ENCODE measurements around the gene MED14.

Gene MED14

GRCh38 chrX:40729598-40730584, 5.5 kb downstream of the MED14 start:
- peak; percentile 1 for DNase-seq

DNA sequence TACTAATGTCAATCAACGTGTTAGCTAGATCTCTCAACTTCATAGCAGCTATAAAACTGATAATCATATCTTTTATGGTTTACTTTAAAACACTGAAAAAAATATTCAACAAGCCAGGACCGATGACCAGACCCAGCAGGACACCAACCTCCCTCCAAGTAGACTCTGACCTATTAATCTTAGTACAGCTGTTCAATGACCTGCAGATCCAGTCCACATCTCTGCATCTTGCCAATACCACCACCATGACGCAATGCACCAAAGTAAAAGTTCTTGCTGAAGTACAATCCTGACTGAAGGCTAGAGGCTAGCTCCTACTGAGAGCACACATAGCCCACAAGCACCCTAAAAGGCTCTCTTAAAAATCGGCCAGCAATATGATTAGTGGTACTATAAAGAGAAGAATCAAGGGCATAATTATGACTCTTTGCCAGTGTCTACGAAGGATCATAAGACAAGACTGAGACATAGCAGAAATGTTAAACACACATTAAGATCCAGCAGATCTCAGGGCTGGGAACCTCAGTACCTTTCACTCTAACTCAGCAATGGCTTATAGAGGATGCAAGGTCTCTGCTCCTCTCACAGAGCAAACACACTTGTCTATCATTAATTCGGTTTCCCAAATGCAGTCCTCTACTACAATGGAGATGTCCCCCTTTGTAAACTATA, 7.6 kb downstream of the MED14 start:
- no peak for DNase-seq

DNA sequence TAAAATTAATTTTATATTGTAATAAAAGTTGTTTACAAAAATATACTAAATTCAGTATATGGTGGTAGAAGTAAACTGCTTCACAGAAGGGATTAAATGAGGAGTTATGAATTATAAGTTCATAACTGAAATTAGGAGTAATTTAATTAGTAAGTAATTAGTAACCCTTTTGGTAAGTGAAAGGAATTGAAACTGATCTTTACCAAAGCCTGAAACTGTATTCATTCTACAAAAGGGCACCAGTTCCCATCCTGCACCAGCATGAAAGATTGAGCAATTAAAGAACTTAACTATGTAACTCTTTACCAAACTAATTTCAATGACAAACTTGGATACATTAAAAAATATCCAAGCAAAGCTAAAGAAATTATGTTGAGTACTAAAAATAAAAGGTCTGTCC, 8.2 kb downstream of the MED14 start:
- DNase-seq, result peak; percentile 52

- DNase-seq, result no peak
Measured at GRCh38 chrX:40722930-40723329, 12.4 kb downstream of the MED14 start.

DNA sequence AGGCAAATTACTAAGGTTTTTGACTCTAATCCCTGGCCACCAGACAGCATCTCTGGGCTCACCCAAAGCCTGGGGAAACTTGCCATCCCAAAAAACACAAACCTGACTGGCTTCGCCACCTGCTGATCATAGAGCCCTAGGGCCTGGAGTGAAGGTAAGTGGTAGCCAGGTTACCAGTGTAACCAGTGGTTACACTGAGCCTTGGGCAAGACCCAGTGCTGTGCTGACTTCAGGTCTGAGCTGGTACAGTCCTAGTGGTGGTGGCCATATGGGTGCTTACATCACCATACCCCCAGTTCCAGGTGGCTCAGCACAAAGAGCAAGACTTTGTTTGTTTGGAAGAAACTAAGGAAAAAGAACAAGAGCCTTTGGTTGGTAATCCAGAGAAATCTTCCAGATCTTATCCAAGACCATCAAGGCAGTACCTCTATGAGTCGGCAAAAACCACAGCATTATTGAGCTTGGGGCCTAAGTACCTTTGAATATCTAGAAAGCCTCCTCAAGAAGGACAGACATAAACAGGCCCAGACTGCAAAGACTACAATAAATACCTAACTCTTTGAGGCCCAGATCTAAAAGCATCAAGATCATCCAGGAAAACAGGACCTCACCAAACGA, 13.7 kb downstream of the MED14 start:
- no peak for DNase-seq

DNA sequence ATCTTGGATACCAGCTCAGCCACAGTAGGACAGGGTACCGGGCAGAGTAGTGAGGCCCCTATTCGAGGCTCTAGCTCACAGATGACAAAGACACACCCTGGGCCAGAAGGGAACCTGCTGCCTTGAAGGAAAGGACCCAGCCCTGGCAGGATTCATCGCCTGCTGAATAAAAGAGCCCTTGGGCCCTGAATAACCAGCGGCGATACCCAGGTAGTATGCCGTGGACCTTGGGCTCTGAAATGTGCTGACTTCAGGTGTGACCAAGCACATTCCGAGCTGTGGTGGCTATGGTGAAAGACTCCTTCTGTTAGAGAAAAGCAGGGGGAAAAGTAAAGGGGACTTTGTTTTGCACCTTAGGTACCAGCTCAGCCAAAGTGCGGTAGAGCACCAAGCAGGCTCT, 14.6 kb downstream of the MED14 start:
- DNase-seq, result no peak

DNA sequence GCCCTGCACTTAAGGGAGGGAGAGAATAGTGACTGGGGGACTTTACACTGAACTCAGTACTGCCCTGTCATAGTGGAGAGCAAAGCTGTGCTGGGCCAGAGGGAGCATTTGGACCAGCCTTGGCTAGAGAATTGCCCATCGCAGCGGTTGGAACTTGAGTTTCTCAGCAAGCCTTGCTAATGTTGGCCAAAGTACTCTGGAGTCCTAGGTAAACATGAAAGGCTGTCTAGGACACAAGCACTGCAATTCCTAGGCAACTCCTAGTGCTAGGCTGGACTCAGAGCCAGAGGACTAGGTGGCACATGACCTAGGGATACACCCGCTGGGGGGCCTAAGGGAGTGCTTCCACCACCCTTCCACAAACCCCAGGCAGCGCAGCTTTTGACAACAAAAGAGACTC, 15.0 kb downstream of the MED14 start:
- DNase-seq, result no peak

DNA sequence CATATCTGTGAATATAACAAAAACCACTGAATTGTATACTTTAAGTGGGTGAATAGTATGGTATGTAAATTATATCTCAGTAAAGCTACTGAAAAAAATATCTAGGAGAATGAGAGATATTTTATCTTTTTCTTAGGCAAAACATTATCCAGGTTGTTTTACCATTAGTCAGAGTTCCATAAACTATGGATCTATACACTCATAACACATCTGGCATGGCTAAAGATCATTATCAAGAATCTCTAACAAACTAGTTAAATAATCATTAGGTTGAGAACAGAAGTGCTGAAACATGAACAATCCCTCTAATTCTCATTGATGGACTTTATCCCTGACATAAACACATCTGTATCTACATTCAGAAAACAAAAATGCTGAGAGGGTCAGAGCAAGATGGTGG, 15.6 kb downstream of the MED14 start:
- no peak for DNase-seq

DNA sequence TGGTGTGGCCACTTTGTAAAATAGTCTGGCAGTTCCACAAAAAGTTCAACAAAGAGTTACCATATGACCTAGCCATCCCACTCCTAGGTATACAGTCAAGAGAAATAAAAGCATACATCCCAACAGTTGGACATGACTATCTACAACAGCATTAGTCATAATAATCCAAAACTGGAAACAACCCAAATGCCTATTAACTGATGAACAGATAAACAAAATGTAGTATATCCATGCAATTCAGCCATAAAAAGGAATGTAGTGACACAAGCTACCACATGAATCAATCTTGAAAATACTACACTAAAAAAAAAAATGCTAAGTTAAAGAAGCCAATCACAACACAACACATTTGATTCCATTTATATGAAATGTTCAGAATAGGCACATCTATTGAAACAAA, 16.1 kb downstream of the MED14 start:
- no peak for DNase-seq

GRCh38 chrX:40709395-40709794, 25.9 kb downstream of the MED14 start:
- DNase-seq, result no peak

DNA sequence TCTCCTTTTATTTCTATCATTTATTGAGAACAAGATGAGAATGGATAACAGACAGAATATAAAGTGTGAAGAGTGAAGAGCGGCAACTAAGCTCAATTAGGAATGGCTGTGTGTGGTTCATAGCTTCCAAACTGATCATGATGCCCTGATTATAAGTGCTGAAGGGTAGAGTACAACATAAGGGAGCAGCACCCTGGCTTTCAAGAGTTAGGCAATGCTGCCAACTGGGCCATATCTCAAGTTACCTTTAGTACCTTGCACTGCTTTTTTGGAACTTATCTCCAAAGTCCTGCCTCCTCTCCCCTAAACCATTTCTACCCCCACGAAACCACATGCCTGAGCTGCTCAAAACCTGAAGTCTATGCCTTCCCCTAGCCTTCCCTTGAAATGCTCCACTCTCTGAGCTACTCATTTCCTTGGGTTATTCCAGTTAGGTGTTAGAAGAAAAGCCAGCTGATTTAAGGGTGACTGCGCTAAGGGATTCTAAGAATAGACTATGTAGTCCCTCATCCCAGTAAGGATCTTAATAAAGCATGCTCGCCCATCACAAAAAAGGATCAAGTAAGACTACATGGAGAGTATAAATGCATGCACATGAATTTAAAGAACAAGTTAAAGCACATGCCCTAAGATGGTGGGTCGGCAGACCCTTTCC, 29.6 kb downstream of the MED14 start:
- no peak for DNase-seq

DNA sequence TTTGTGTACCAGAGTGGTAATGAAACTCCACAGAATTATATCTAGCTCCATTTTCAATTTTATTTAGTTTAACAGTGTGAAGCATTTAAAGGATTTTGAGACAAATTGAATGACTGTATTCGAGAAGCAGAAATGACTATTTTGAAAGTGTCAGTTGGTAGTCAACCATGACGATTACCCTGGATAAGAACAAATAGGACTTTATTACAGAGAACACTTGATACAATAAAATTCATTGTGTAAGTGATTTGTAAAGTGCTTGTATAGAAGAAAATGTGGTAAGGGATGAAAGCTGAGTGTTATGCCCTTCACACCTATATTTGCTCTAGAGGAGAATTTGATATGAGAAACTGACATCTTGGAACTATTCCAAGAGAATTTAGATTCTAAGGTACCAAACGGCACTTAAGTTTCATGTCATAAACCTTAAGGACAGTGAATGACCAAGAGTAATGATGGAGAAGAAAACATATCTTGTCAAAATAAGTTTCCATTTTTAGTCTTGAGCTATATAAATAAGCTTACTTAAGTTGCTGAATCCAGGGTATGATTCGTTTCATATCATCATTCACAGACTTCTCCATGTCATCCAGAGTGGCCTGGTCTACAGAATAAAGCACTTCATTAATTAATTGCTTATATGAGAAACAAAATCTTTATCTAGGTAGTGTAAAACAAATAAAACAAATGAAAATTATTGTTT, 34.6 kb downstream of the MED14 start:
- DNase-seq, result no peak

GRCh38 chrX:40698851-40699250, 36.5 kb downstream of the MED14 start:
- no peak for DNase-seq

GRCh38 chrX:40694802-40695201, 40.5 kb downstream of the MED14 start:
- DNase-seq, result peak; percentile 3

GRCh38 chrX:40688929-40689328, 46.4 kb downstream of the MED14 start:
- DNase-seq, result no peak

DNA sequence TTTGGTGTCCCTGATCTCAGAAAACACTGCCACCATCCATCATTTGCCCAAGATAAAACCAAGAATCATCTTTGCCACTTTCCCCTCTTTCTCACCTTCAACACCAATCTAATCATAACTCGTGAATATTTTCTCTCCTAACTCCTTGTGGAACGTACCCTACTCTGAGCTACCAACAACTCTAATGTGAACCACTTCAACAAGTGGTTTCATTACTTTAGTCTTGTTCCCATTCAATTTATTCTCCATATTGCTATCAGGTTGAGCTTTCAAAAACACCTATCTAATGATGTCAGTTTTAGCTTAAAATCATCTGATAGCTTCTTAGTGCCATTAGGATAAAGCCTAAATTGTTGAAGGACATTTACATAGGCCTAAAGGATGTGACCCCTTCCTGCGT, 48.2 kb downstream of the MED14 start:
- DNase-seq, result no peak

DNA sequence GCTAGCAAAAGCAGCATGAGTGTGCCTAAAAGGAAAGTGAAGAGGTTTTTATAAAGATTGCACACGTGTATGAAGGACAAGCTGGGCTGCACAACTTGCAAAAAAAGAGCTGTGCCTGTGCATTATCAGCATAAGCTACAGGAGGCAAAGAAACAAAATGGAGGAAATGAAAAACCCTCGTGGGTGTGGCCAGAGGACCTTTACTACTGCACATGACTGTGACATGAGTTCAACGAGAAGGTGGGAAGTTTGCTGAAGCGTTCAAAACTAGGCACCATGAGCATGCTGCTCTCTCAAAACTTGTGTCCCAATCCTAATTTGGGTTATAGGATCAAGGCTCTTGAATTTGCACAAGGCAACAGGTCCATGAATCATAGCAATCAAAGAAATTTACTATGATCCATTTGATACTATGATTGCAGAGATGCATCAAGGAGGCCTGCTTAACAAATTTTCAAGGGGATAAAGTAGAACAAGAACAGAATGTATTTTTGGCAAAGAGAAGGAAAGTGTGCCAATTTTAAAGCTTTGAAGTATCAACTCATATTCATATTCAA, 49.9 kb downstream of the MED14 start:
- DNase-seq, result peak; percentile 39

DNA sequence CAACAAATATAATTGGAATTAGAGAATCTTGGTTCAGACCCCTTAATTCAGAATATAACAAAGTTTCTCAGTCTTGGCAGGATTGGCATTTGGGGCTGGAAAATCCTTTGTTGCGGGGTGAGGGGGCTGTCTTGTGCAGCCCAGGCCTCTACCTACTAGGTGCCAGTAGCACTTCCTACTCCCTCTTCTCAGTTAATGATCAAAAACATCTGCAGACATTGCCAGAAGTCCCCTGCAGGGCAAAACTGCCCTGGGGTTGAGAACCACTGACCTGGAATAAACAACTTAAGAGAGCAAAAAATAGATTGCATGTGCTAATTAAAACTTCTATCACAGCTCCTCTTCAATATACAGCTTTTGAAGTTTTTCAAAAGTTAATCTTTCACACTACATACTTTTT, 51.2 kb downstream of the MED14 start:
- DNase-seq, result no peak

DNA sequence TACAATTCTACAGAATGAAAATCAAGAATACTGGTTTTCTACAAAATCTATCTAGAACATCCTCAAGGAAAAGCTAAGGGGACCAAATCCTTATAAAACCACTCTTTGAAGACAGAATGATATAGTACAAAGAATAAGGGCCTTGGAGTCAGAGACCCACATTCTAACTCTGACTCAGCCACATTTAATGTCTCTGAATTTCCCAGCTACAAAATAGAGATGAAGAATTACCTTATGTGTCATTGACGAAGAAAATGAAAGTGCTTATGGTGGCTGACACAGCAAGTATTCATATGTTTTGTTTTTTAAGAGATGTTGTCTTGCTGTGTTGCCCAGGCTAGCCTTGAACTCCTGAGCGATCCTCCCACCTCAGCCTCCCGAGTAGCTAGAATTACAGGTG, 52.1 kb downstream of the MED14 start:
- no peak for DNase-seq

DNA sequence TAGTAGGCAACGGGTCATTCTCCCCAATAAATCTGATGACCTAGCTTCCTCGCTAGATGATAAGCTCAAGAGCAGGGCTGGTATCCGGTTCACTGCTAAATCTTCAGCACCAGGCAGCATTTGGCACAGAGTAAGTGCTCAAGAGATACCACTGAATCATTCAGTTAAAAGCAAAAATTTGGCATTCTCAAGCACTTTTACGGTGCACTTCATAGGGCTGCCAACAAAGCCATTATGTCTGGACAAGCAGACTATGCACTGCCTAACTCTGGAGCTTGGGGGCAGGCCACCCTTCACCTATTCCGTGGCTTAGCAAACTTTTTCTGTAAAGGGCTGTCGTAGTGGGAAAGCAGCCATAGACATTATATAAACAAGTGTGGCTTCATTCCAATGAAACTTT, 64.2 kb downstream of the MED14 start:
- DNase-seq, result no peak

GRCh38 chrX:40663880-40664630, 71.3 kb downstream of the MED14 start:
- DNase-seq, result no peak

Data from inflammatory macrophage treated with lipopolysaccharide for 4 hours (primary cell).